Measurements from ENCODE around the gene LSP1.

The LSP1 gene

GRCh38 chr11:1890856-1891830, 38.3 kb downstream of the LSP1 start:
- no peak for DNase-seq (ENCODE audit: low read depth)

GRCh38 chr11:1891831-1892115, 38.9 kb downstream of the LSP1 start, which contains the start of gene PRR33:
TSS of gene PRR33 (minus strand) at chr11:1891895. CDS start at chr11:1890584, 1,311 bp downstream.
- no peak for DNase-seq (ENCODE audit: low read depth)

- no peak for DNase-seq (ENCODE audit: low read depth)
Observed at GRCh38 chr11:1892116-1892515, 39.2 kb downstream of the LSP1 start.

- DNase-seq (ENCODE audit: low read depth): no peak
Observed at GRCh38 chr11:1892558-1892957, 39.7 kb downstream of the LSP1 start.

- DNase-seq (ENCODE audit: low read depth): no peak
Observed at GRCh38 chr11:1893581-1894359, 40.9 kb downstream of the LSP1 start.

- no peak for DNase-seq (ENCODE audit: low read depth)
Observed at GRCh38 chr11:1894759-1895158, 41.9 kb downstream of the LSP1 start.

GRCh38 chr11:1896468-1896867, 43.6 kb downstream of the LSP1 start:
- no peak for DNase-seq (ENCODE audit: low read depth)

GRCh38 chr11:1896923-1897322, 44.0 kb downstream of the LSP1 start:
- DNase-seq (ENCODE audit: low read depth): no peak

- DNase-seq (ENCODE audit: low read depth): no peak
Observed at GRCh38 chr11:1899090-1899489, 46.2 kb downstream of the LSP1 start.

- no peak for DNase-seq (ENCODE audit: low read depth)
Observed at GRCh38 chr11:1899686-1900085, 46.8 kb downstream of the LSP1 start.

- DNase-seq (ENCODE audit: low read depth): no peak
Observed at GRCh38 chr11:1906181-1906580, 53.3 kb downstream of the LSP1 start.

GRCh38 chr11:1906611-1907423, 53.9 kb downstream of the LSP1 start:
- DNase-seq (ENCODE audit: low read depth): no peak

GRCh38 chr11:1908618-1909017, 55.7 kb downstream of the LSP1 start:
- DNase-seq (ENCODE audit: low read depth): no peak

- no peak for DNase-seq (ENCODE audit: low read depth)
Observed at GRCh38 chr11:1909524-1909923, 56.6 kb downstream of the LSP1 start.

- no peak for DNase-seq (ENCODE audit: low read depth)
Observed at GRCh38 chr11:1912289-1912878, 59.5 kb downstream of the LSP1 start.

GRCh38 chr11:1913271-1914060, 60.6 kb downstream of the LSP1 start:
- DNase-seq (ENCODE audit: low read depth): no peak

- DNase-seq (ENCODE audit: low read depth): no peak
Observed at GRCh38 chr11:1915795-1916131, 62.9 kb downstream of the LSP1 start.

GRCh38 chr11:1916132-1916985, 63.5 kb downstream of the LSP1 start:
- DNase-seq (ENCODE audit: low read depth): no peak

- DNase-seq (ENCODE audit: low read depth): no peak
Observed at GRCh38 chr11:1916986-1917522, 64.2 kb downstream of the LSP1 start.
